Measurements from ENCODE around the gene CNTROB. TPM values are rescaled to one million over a fixed set of nuclear protein-coding genes. Genes with fewer than 3 reads are reported as not detected.

The CNTROB gene, protein sequence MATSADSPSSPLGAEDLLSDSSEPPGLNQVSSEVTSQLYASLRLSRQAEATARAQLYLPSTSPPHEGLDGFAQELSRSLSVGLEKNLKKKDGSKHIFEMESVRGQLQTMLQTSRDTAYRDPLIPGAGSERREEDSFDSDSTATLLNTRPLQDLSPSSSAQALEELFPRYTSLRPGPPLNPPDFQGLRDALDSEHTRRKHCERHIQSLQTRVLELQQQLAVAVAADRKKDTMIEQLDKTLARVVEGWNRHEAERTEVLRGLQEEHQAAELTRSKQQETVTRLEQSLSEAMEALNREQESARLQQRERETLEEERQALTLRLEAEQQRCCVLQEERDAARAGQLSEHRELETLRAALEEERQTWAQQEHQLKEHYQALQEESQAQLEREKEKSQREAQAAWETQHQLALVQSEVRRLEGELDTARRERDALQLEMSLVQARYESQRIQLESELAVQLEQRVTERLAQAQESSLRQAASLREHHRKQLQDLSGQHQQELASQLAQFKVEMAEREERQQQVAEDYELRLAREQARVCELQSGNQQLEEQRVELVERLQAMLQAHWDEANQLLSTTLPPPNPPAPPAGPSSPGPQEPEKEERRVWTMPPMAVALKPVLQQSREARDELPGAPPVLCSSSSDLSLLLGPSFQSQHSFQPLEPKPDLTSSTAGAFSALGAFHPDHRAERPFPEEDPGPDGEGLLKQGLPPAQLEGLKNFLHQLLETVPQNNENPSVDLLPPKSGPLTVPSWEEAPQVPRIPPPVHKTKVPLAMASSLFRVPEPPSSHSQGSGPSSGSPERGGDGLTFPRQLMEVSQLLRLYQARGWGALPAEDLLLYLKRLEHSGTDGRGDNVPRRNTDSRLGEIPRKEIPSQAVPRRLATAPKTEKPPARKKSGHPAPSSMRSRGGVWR
- total RNA-seq (2014; rRNA removed; shearing (Covaris generic)), result 6.2 and 9.1 TPM in 2 replicates

DNA sequence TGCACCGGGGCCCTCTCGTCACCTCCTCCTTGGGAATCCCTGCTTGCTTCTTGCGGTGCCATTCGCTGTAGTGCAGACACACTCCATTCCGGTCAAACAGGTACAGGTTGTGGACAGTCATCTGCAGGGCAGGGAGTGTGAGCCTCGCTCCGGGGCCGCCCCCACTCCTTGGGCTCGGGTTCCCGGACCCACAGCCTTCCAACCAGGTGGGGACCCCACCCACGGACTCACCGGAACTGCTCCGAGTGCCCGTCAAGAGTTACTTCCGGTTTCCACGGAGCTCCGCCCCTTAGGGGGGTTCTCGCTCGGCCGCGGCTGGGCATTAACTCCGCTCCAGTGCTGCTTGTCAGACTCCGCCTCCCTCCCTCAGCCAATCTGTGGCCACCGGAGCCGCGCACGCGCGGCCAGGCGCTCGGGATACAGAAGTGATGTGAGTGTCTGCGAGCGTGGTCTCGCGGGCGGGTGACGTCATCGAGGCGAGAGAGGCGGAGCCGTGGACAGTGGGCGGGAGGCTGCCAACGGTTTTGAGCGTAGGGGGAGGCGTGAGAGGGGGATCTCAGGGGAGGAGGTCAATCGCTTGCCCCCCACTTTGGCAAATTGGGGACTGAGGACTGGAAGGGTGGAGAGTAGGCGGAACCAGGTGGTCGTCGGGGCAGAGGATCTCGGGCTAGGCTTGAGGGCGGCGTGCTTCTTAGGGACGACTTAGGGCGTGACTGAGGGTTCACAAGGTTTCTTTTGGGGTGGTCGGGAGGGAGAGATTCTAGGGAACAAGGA is at the start of gene CNTROB, which contains the start of gene TRAPPC1:
Gene CNTROB, plus strand, starts transcription at position 498 of the 774 bp plus-strand sequence. CDS start 874 bp downstream, outside the sequence.
Gene TRAPPC1, minus strand, starts transcription at position 238 of the 774 bp plus-strand sequence. Its CDS starts 117 bp downstream, at position 121.
- DNase-seq (ENCODE audit: low spot score), result peak; percentile 93

DNA sequence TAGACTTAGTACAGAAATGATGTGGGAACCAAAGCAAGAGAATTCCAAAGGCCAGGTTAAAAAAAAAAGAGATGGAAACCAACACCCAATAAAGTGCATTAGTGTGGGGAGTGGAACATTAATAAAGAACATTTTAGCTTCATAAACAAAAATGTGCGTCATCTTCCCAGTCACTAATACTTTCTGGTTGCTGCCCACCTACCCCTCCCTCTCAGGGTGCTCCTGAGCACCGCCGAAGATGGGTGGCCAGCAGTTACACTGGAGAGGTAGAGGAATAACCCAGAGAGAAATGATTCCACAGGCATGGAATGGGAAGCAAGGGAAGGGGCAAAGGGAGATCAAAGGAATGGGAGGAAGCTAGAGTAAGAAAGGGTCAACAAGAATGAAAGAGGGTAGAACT is 49.4 kb upstream of the CNTROB start:
- no peak for DNase-seq (ENCODE audit: low spot score)

- no peak for DNase-seq (ENCODE audit: low spot score)
These were observed 48.1 kb upstream of the CNTROB start for GRCh38 chr17:7883781-7884386.

GRCh38 chr17:7884581-7885366 is 47.2 kb upstream of the CNTROB start:
- no peak for DNase-seq (ENCODE audit: low spot score)

DNA sequence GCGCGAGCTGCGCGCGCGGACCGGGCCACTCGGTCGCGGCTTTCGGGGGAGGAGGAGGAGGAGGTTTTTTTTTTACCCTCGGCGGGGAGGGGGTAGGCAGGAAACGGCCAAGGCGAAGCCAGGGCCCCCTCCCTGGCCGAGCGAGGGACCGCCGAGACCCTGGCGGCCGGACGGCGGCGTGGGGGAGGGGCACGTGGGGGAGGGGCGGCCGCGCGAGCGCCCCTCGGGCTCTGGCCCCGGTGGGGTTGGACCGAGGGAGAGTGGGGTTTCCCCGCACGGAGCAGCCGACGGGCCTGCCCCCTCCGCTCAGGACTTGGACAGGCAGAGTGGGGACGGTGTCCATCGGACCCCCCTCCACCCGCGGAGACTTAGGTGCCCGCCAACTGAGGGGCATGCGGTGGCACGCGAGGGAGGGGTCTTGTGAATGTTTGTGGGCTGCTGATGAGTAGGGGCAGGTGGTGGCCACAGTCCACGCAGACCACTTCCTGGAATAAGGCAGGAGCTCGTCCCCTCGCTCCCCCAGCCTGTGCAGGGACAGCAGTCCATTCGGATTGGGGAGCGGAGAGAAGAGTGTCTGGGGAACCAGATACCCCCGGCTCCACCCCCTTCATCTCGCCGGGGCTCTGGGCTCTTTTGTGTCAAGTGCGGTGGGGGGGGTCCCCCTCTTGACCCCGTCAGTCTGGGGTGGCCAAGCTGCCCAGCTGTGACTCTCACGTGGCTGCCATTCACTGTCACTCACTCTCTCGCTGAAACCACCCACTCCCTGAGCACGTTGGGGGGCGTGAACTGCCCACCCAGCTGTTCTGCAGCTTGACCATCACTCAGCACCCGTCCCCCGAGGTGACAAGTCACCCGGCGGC is 46.4 kb upstream of the CNTROB start:
- DNase-seq (ENCODE audit: low spot score), result peak; percentile 33

- no peak for DNase-seq (ENCODE audit: low spot score)
These were observed 45.6 kb upstream of the CNTROB start for GRCh38 chr17:7886227-7887037.

- no peak for DNase-seq (ENCODE audit: low spot score)
These were observed 44.9 kb upstream of the CNTROB start for GRCh38 chr17:7887038-7887481.

DNA sequence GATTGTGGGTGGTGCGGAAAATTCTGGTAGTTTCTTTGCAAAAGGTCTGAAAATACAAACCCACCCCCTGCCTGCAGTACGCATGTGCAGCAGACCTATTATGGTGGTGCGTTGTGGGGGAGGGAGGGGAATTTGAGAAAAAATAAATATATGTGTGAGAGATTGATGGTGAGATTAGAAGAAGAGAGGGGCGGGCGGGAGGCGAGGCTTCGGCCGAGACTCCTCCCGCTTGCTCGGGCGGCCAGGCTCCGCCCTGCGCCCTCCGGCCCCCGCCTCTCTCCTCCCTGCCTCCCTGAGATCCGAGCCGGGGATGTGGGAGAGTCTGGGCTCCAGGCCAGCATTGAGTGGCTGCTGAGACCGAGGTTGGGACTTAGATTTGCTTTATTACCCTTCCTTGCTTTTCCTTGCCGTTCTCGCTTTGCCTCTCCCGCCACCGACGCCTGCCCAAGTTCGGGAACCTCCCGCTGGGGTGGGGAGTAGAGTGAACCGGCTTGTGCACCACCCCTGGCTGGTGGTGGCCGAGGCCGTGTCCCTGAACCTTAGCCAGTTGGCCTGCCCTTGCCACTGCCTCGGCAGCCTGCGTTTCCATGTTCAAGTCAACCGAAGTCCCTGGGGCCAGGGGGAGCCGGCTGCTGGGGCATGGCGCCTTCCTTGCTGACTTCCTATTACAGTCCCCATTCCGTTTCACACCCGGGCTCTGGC is 44.4 kb upstream of the CNTROB start:
- peak; percentile 90 for DNase-seq (ENCODE audit: low spot score)

DNA sequence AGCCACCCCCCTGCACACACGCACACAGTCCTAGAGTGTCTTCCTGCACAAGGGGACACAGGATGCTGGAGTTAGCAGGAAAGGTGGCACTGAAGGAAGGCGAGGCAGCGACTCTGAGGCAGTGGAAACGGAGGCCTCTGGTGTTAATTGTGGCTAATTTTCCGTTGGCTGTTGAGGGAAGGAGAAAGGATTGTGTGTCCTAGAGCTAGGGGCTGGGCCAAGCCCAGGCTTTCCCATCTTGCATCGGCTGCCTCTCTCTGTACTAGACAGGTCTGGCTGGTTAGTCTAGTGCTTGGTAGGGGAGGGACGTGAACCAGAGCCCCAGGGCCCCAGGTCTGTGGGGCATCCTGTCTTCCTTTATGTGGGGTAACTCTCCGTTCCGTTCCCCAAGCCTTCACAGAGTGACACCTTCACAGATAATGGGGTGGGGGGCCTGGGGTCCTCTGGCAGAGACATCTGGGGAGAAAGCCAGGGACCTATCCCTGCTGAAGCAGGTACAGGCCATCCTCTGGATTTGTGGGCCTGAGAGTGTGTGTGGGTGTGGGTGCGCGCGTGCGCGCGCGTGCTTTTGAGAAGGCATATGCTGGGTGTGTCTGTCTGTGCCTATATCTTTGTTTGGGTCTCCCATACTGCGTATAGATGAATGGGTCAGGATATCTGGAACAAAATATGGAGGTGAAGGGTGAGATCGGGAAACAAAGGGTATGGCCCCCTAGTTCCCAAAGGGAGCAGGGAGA is 43.7 kb upstream of the CNTROB start, which contains the start of gene CHD3:
Gene CHD3, plus strand, starts transcription at position 606 of the 737 bp plus-strand sequence. CDS start 212 bp downstream, outside the sequence.
- no peak for DNase-seq (ENCODE audit: low spot score)

DNA sequence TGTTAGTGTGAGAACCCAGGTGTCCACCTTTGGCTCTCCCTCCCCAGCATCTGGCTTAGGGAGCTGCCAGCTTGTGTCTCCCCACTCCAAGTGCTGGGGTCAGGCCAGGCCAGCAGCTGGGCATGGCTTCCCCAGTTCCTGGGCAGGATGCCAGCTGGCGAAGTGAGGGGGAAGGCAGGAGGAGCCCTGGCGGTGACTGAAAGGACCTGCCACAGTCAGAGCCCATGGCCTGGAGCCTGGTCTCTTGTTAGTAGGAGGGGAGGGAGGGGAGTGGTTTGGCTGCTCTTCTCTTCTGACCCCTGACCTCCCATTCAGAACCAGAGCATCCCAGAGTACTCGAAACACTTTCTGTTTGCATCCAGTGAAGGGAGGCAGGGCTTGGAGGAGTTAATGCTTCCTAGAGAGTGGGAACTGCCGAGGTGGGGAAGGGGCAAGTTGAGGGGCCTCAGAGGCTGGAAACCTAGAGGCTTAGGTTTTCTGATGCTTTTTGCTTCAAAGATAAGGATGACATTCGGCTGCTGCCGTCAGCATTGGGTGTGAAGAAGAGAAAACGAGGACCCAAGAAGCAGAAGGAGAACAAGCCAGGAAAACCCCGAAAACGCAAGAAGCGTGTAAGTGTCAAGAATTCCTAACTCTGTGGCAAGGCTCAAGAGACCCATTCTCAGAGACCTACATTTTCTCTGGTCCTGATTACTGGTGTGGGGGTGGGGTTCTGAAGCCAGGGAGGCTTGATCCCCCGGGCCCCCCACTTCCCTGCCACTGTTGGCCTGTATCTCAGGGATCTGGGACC is 42.6 kb upstream of the CNTROB start:
- DNase-seq (ENCODE audit: low spot score), result peak; percentile 90

- no peak for DNase-seq (ENCODE audit: low spot score)
These were observed 38.7 kb upstream of the CNTROB start for GRCh38 chr17:7893187-7893880.

DNA sequence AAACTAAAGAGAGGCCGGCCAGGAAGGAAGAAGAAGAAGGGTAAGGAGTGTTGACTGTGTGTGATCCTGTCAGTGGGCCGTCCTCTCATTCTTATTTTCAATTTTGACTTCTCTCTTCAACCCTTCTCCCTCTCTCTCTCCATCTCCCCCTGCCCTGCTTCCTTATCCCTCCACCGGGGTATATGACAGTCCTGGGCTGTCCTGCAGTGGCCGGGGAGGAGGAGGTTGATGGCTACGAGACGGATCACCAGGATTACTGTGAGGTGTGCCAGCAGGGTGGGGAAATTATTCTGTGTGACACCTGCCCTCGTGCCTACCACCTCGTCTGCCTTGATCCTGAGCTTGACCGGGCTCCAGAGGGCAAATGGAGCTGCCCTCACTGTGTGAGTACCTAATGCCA is 37.8 kb upstream of the CNTROB start:
- no peak for DNase-seq (ENCODE audit: low spot score)

DNA sequence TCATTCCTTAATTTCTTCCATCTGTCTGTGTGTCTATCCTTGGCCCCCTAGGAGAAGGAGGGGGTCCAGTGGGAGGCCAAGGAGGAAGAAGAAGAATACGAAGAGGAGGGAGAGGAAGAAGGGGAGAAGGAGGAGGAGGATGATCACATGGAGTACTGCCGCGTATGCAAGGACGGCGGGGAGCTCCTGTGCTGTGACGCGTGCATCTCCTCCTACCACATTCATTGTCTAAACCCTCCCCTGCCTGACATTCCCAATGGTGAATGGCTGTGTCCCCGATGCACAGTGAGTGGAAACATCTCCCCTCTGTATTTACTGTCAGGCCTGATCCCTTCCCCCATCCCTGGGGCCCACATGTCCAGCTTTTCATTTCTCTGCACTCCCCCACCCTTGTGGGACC is 37.1 kb upstream of the CNTROB start:
- no peak for DNase-seq (ENCODE audit: low spot score)

- no peak for DNase-seq (ENCODE audit: low spot score)
These were observed 34.9 kb upstream of the CNTROB start for GRCh38 chr17:7897090-7897489.

- no peak for DNase-seq (ENCODE audit: low spot score)
These were observed 34.2 kb upstream of the CNTROB start for GRCh38 chr17:7897773-7898172.

Data from H4 (cell line).